T-helper 2 cell (primary cell): ENCODE results near the gene CARD9.
"Not testable (repeated sequence)": the region's sequence is repeated elsewhere in the genome, so short reads cannot be mapped to it uniquely, and the experiment has no call there.

Experiments
- DNase-seq, 5 experiments: peaks; one replicate each; pipeline versions ENCODE4 v3.0.0 to v3.0.0-alpha.2; 2012 to 2022

The CARD9 gene

GRCh38 chr9:136333486-136333885, 40.0 kb downstream of the CARD9 start:
- no peak for DNase-seq

DNA sequence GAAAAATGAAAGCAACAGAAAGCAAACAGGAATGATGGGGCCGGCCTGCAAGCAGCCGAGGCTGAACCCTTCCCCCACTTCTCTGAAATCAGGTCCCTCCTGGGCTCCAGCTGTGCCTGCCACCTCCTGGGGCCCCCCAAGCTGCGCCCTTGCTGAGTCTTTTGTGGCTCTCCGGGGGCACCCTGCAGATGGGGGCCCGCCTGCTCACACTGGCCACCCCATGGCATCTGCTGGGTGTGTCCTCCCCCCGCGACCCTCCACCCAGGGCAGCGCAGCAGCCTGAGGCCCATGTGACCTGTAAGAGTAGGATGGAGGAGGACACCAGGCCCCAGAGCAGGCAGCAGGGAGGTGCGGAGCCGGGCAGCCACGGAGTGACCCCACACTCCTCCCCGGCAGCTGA, 40.4 kb downstream of the CARD9 start:
- DNase-seq: no peak

GRCh38 chr9:136332482-136332983, 40.9 kb downstream of the CARD9 start:
- DNase-seq: no peak

- peak in 1 of 5 experiments; percentile 48 for DNase-seq
These were observed 41.6 kb downstream of the CARD9 start for GRCh38 chr9:136331556-136332481.

DNA sequence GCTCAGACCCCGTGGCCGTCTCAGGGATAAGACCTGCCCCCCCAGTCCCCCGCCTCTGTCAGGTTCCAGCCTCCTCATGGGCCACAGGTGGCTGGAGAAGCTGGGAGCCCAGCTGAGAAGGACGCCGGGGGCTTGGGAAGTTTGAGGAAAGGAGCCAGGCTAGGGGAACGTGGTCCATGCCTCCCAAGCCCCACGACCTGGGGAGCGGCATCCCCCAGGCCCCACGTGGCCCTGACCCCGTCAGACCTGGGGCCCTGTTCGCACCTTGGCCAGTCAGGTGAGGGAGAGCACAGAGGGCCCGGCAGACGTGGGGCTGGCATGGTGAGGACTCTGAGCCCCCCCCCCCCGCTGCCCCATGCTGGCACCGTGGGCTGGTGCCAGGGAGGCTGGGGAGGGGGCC, 42.4 kb downstream of the CARD9 start:
- DNase-seq: no peak

- no peak for DNase-seq
These were observed 43.0 kb downstream of the CARD9 start for GRCh38 chr9:136330406-136330990.

GRCh38 chr9:136329636-136330405, 43.6 kb downstream of the CARD9 start:
- no peak for DNase-seq

GRCh38 chr9:136329211-136329627, 44.2 kb downstream of the CARD9 start:
- DNase-seq: no peak

DNA sequence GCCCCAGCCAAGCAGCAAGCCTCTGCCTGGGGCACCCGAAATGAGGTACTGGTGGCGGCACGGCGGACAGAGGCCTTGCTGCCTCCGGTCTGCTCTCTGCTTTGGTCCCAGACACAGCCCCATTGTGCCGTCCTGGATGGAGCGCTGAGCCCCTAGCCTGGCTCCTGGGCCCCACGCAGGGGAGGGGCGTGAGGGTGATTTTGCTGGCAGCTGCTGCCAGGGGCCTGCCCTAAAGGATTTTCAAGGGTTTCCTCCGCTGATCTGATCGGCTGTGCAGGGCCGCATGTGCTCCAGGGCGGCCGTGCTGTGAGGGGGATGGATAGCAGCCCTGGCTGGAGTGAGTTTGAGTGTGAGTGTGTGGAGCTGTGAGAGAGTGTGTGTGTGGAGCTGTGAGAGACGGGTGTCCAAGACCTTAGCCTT, 44.8 kb downstream of the CARD9 start:
- DNase-seq: no peak

DNA sequence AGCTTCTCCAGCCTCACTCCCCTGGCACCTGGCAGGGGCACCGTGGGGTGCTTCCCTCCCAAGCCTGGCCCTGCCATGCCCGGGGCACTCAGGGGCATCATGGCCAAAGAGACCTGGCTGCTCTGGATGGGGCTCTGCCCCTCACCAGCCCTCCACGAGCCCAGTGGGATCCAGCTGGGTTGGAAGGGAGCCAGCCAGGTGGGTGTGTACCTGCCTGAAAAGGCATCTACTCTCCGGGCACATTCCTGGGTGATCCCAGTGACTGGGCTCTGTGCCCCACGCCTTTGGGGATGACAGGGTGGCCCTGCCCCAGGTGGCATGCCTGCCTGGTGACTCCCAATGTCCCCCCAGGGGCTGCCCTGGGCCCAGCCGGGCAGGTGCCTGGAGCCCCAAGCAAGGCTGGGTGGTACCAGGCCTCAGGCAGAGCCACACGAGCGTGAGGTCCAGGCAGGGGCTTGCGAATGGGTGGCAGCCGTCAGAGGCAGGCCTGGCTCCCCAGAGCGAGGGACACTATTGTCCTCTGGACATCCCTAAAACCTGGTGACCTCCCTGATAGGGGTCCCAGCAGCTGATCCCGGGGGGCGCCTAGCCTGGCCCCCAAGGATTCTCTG, 45.4 kb downstream of the CARD9 start:
- no peak for DNase-seq

DNA sequence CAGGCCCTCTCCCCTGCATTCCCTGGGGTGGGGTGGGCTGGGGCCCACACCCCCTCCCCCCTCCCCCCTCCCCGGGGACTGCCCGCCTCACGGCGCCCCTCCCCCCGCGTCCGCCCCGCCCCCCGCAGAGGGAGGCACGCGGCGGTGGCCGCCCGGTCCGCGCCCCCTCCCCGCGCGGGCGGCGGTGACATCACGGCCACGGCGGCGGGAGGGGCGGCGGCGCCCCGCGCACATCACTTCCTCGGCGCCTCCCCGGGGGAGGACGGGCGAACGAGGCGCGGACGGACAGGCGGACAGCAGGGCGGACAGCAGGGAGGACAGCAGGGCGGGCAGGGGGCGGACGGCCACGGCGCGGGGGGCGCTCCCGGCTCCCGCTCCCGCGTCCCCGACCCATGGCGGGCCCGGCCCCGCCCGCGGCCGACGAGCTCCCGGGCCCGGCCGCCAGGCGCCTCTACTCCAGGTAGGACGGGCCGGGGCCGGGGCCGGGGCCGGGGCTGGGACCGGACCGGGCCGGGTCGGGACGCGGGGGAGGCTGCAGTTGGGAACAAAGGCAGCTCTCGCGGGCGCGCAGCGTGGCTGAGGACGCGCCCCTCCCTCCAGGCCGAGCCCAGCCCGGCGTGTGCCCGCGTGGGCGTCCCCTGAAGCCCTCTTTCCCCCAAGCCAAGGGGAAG, 46.0 kb downstream of the CARD9 start, which contains the start of gene GPSM1:
Gene GPSM1 (plus strand): TSS at position 236 of the 671 bp plus-strand sequence. CDS start 157 bp downstream, at position 393.
- peak in 4 of 5 experiments; percentile 13 to 60 (median 18) for DNase-seq

- no peak for DNase-seq
These were observed 46.6 kb downstream of the CARD9 start for GRCh38 chr9:136326761-136327303.

DNA sequence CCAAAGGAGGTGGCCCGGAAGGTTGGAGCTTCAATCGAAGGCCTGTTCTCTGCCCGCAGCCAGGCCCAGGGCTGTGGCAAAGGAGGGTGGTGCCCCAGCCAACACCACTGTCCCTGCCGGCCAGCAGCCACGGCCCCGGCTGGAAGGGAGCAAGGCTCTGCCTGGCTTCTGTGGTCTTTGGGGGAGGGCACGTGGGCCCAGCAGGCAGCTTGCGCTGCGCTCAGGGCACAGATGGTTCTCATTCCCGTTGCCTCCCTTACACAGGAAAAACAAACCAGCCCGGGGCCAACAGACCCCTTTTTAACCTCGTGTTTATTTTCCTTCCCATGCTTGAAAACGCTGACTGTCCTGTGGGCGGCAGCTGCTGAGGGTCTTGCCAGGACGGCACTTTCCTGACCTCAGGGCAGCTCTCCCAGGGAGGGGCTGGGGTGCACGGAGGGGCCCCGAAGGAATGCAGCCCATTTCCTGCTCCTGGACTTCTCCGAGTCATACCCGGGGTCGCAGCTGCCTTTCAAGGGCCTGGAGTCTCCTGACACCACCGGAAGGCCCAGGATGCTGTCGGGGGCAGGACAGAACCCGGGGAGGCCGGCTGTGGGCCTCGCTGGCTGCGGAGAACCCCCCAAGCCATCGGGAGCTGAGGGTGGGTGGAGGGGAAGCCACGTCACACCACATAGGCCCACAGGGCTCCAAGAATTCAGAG, 47.3 kb downstream of the CARD9 start:
- no peak for DNase-seq

- DNase-seq: no peak
These were observed 48.1 kb downstream of the CARD9 start for GRCh38 chr9:136325358-136325757.

- DNase-seq: no peak
These were observed 48.8 kb downstream of the CARD9 start for GRCh38 chr9:136324501-136325300.

GRCh38 chr9:136323371-136323789, 50.1 kb downstream of the CARD9 start:
- DNase-seq: no peak

GRCh38 chr9:136322756-136323330, 50.6 kb downstream of the CARD9 start:
- no peak for DNase-seq

DNA sequence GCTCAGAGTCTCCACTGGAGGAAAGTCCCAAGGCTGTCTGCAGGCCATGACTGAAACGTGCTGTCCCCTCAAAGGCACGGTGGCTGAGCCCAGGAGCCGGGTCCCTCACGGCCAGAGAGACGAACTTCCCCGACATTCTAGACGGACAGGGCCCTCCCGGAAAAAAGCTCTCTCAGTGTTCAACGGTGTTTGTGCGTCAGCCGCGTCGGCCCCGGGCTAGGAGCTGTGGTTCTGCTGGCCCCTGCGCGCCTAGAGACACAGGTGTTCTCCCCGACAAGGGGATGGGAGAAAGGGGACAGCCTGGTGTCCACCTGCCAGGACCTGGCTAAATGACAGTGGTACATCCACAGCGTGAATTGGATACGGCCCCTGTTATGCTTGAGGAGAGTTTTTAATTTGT, 51.9 kb downstream of the CARD9 start:
- DNase-seq: no peak

DNA sequence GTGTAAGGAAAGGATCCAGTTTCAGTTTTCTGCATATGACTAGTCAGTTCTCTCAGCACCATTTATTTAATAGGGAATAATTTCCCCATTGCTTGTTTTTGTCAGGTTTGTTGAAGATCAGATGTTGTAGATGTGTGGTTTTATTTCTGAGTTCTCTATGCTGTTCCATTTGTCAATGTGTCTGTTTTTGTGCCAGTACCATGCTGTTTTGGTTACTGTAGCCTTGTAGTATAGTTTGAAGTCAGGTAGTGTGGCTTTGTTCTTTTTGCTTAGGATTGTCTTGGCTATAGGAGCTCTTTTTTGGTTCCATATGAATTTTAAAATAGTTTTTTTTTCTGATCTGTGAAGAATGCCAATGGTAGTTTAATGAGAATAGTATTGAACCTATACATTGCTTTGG, 52.5 kb downstream of the CARD9 start:
- DNase-seq: not testable (repeated sequence)

DNA sequence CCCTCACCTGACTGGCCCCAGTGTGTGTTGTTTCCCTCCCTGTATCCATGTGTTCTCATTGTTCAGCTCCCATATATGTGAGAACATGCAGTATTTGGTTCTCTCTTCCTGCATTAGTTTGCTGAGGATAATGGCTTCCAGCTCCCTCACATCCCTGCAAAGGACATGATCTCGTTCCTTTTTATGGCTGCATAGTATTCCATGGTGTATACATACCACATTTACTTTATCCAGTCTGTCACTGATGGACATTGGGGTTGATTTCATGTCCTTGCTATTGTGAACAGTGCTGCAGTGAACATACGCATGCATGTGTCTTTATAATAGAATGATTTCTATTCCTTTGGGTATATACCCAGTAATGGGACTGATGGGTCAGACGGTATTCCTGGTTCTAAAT, 53.5 kb downstream of the CARD9 start:
- DNase-seq: not testable (repeated sequence)
